Colonic mucosa (tissue), 4 donors: ENCODE measurements around the gene GTPBP4. TPM values are rescaled to one million over a fixed set of nuclear protein-coding genes. Genes with fewer than 3 reads are reported as not detected.

Source experiments
- DNase-seq: peaks from one replicate; pipeline ENCODE4 v3.0.0-alpha.2; 2020
- H3K27ac ChIP-seq: fragments of 200-600 bp; one replicate; pipeline ENCODE4 v1.8.0; 2021
- H3K27me3 ChIP-seq: fragments of 200-600 bp; one replicate; pipeline ENCODE4 v1.8.0; 2021
- H3K36me3 ChIP-seq: fragments of 200-600 bp; one replicate; pipeline ENCODE4 v1.8.0; 2021
- H3K4me1 ChIP-seq: fragments of 200-600 bp; one replicate; pipeline ENCODE4 v1.8.0; 2021; ENCODE audit warnings: mild to moderate bottlenecking
- H3K4me3 ChIP-seq: fragments of 200-600 bp; one replicate; pipeline ENCODE4 v1.8.0; 2021
- H3K9ac ChIP-seq, 2 donors: one replicate each; pipeline ENCODE4 v1.7.0; 2013; ENCODE audit warnings: control low read depth in 2 of 2, low read depth in 2 of 2, low read length in 2 of 2
- H3K9me3 ChIP-seq: fragments of 200-600 bp; one replicate; pipeline ENCODE4 v1.8.0; 2021
- intact Hi-C: fragments of 100-400 bp; cut with DNase I; formaldehyde crosslinking; loops from one replicate; pipeline ENCODE4 v1.14.1; 2022
- total RNA-seq, 2 donors: library from RNA; stranded (reverse); fragmentation: NEBNext Ultra II Directional in 1 of 2; extraction: Animal tissue kit (Norgen Biotek cat#: 25700) in 1 of 2; gene quantifications; one replicate each; pipeline ENCODE4 v1.2.1, GENCODE V29; 2021
- TF ChIP-seq, protein P1 (sequence below): fragments of 200-600 bp; IDR thresholded peaks from one replicate; pipeline ENCODE4 v1.8.0; 2022; ENCODE audit warnings: antibody characterized with exemption, mild to moderate bottlenecking
- donor health status: healthy.
- donor health status: DM: no; HTN: no; CAD: no.
- donor health status: DM: no; HTN: no; CAD: no.

Gene GTPBP4
- total RNA-seq, 2 donors from 2014 or later: 22.4 to 43.6 TPM

DNA sequence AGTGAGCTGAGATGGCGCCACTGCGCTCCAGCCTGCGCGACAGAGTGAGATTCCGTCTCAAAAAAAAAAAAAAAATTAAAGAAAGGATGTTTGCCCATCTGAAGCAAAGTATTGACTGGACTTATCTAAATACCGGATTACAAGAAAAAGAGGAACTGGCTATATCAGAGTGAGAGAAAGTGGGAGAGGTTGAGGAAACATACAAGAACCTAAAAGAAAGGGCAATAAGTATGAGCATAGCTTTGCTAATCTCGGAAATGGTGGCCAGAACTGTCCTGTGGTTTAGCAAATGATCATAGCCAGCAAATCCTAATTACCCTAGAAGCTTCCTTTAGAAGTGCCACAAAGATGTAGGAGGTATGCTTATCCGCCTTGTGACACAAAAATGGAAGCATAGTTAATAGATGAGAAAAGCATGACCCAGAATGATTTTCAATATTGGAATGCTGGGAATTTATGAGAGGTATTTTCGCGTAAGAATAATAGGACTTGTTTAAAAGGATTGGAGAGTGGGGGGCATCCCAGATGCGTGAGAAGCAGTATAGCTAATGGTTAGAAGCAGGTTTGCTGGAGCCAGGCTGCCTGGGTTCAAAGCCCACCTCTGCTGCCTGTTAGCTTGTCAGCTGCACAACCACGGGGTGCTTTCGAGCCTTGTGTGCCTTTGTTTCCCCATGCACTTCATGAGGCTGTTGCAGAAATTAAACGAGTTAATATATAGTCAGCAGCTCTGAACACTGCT, 1.2 kb upstream of the GTPBP4 start:
- Histone ChIP-seq H3K9me3 (no peaks in the 10 kb centered on the region), H3K4me3 (peak overlapping the region; percentile 69), H3K4me1 (peaks cover 13% of the 10 kb centered on the region), H3K36me3 (no peaks in the 10 kb centered on the region), H3K27ac (peak overlapping the region; percentile 83), H3K9ac (peak overlapping the region; percentile 92 to 97), H3K27me3 (no peaks in the 10 kb centered on the region)
- TF ChIP-seq, protein P1, sequence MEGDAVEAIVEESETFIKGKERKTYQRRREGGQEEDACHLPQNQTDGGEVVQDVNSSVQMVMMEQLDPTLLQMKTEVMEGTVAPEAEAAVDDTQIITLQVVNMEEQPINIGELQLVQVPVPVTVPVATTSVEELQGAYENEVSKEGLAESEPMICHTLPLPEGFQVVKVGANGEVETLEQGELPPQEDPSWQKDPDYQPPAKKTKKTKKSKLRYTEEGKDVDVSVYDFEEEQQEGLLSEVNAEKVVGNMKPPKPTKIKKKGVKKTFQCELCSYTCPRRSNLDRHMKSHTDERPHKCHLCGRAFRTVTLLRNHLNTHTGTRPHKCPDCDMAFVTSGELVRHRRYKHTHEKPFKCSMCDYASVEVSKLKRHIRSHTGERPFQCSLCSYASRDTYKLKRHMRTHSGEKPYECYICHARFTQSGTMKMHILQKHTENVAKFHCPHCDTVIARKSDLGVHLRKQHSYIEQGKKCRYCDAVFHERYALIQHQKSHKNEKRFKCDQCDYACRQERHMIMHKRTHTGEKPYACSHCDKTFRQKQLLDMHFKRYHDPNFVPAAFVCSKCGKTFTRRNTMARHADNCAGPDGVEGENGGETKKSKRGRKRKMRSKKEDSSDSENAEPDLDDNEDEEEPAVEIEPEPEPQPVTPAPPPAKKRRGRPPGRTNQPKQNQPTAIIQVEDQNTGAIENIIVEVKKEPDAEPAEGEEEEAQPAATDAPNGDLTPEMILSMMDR: no peak
- intact Hi-C loops: no loop called here
- no peak for DNase-seq

DNA sequence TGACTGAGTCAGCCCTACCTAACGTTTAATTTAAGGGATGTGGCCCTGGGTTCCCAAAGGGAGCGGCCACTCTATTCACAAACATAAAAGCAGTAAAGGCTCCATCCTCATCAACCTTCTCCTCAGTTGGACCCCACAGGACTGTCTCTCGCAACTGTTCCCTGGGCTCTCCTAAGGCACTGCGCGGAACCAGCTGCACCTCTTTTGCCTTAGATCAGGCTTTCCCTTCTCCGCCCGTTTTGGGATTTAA, 689 bp upstream of the GTPBP4 start:
- peak overlapping the region; percentile 92 to 97 for H3K9ac ChIP-seq
- H3K9me3 ChIP-seq: no peaks in the 10 kb centered on the region
- TF ChIP-seq, protein P1: no peak
- peak overlapping the region; percentile 69 for H3K4me3 ChIP-seq
- no peaks in the 10 kb centered on the region for H3K36me3 ChIP-seq
- H3K4me1 ChIP-seq: peaks cover 13% of the 10 kb centered on the region
- DNase-seq: no peak
- H3K27ac ChIP-seq: peak overlapping the region; percentile 83
- intact Hi-C loops: no loop called here
- no peaks in the 10 kb centered on the region for H3K27me3 ChIP-seq

DNA sequence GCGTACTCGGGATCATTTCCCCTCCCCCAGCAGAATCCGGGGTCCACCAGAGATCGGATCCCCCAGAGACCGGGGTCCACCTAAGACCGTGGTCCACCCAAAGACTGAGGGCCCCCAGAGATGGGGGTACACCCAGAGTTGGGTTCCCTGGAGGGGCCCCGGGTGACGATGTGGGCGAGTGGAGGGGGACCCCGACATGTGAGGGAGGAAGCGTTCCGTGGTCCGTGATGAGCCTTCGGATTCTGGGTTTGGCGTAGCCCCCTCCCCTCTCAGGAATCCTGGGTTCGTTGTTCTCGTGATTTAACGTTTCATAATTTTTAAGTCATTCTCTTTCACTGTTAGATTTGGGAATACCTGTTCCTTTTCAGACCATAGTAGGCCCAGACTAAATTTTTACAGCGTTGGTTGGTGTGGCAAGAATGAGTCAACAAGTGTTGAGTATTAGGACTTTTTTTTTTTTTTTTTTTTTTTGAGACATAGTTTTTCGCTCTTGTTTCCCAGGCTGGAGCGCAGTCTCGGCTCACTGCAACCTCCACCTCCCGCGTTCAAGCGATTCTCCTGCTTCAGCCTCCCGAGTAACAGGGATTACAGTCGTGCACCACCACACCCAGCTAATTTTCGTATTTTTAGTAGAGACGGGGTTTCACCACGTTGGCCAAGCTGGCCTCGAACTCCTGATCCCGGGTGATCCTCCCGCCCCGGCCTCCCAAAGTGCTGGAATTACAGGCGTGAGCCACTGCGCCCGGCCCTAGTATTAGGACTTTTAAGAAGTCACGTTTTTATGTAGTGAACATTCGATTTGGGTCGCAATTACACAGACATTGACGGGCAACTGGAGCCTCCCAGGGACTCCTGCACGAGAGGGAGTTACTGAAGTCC, 672 bp downstream of the GTPBP4 start:
- TF ChIP-seq, protein P1: no peak
- H3K27me3 ChIP-seq: no peaks in the 10 kb centered on the region
- H3K27ac ChIP-seq: peak overlapping the region; percentile 83
- H3K9me3 ChIP-seq: no peaks in the 10 kb centered on the region
- peaks cover 13% of the 10 kb centered on the region for H3K4me1 ChIP-seq
- peak overlapping the region; percentile 69 for H3K4me3 ChIP-seq
- H3K9ac ChIP-seq: peak overlapping the region; percentile 92 to 93
- intact Hi-C loops: no loop called here
- H3K36me3 ChIP-seq: peaks cover 7% of the 10 kb centered on the region
- DNase-seq: no peak

DNA sequence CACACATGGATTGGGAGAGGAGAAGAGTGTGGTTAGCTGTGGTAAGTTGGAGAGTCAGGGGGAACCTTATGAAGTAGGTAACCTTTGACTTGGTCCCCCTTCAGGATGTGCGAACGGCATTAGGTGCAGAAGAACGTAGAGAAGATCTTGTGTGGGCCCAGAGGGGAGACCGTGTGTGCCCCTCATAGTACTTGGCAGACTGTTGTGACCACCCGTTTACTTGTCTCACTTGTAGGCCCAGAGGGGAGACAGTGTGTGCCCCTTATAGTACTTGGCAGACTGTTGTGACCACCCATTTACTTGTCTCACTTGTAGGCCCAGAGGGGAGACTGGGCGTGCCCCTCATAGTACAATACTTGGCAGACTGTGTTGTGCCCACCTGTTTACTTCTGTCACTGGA, 2.6 kb downstream of the GTPBP4 start:
- intact Hi-C loops: no loop called here
- no peaks in the 10 kb centered on the region for H3K27me3 ChIP-seq
- DNase-seq: no peak
- no peak overlapping the region for H3K4me3 ChIP-seq
- TF ChIP-seq, protein P1: no peak
- H3K9me3 ChIP-seq: no peaks in the 10 kb centered on the region
- no peak overlapping the region for H3K9ac ChIP-seq
- H3K27ac ChIP-seq: no peak overlapping the region
- H3K4me1 ChIP-seq: peaks cover 13% of the 10 kb centered on the region
- H3K36me3 ChIP-seq: peaks cover 7% of the 10 kb centered on the region

DNA sequence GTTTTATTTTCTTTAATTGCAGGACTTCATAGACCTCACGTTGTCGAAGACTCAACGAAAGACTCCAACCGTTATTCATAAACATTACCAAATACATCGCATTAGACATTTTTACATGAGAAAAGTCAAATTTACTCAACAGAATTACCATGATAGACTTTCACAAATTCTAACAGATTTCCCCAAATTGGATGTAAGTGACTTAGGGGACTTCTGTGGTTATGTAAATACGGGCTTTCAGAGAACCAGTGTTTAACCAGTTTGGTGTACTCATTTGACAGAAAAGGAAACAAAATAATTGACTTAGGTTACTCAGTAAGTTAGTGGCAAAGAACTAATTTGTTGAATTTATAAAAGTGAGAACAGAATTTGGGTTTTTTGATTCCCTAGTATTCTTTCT, 4.2 kb downstream of the GTPBP4 start:
- Histone ChIP-seq H3K36me3 (peaks cover 15% of the 10 kb centered on the region), H3K9ac (no peak overlapping the region)

More for the DNA sequence above, 4.2 kb downstream of the GTPBP4 start:
- Histone ChIP-seq H3K27ac (no peak overlapping the region), H3K9me3 (no peaks in the 10 kb centered on the region), H3K4me1 (peaks cover 7% of the 10 kb centered on the region), H3K4me3 (no peak overlapping the region), H3K27me3 (no peaks in the 10 kb centered on the region)
- intact Hi-C loops: no loop called here
- no peak for DNase-seq
- TF ChIP-seq, protein P1: no peak
